K562 (cell line): ENCODE data around the gene ZSCAN25. TPM values are rescaled to one million over a fixed set of nuclear protein-coding genes. Genes with fewer than 3 reads are reported as not detected.

Source experiments
- ATAC-seq: fragments of 200-7000 bp; cut with Tn5 transposase; 3 replicates; pipeline ENCODE4 v1.9.1; 2020; ENCODE audit warnings: moderate library complexity
- BruUV-seq: library from RNA; stranded (reverse); fragments of 400-500 nt; replicated peaks from 2 replicates; lab custom pipeline; 2021; lab: Mats Ljungman, UMichigan
- CTCF ChIA-PET: fragments of 300-600 bp; formaldehyde crosslinking; extraction: SDS; loops from one replicate; lab custom pipeline; 2021; ENCODE audit warnings: low intra/inter-chr PET ratio; lab: Yijun Ruan, JAX
- POLR2A ChIA-PET: fragments of 300-600, 350-650 bp; sonication (Branson Sonifier 250); formaldehyde crosslinking; extraction: SDS; loops from one replicate; lab custom pipeline; 2021; ENCODE audit warnings: antibody characterized with exemption, inconsistent platforms; lab: Yijun Ruan, JAX
- DNase-seq, 4 experiments: peaks; one replicate each; pipeline versions ENCODE4 v3.0.0 to v3.0.0-alpha.2; 2011 to 2018; ENCODE audit warnings: low spot score in 3 of 4, mixed read lengths in 3 of 4; ENCODE audit errors: extremely low read depth in 1 of 4
- FAIRE-seq: peaks from 2 replicates; lab custom pipeline; 2011; peaks lifted over from hg19 to GRCh38; lab: Jason Lieb, UNC
- H2AFZ ChIP-seq: 2 replicates; pipeline ENCODE4 v1.6.0; 2011; ENCODE audit warnings: low read depth, low read length, control low read depth, inconsistent platforms
- H3K27ac ChIP-seq: fragments of 200-600 bp; 3 replicates; pipeline ENCODE4 v1.8.0; 2011; ENCODE audit warnings: low read depth, mild to moderate bottlenecking, control low read depth, inconsistent platforms, low read length, moderate library complexity, mixed read lengths; ENCODE audit errors: extremely low read depth
- H3K27me3 ChIP-seq, 2 experiments: fragments of 300-600 bp in 1 of 2; 2 replicates in 1 of 2; 3 replicates in 1 of 2; pipeline versions ENCODE4 v1.6.0 to v1.8.0; 2011; ENCODE audit warnings: inconsistent platforms in 2 of 2, low read length in 2 of 2, mild to moderate bottlenecking in 1 of 2, mixed read lengths in 1 of 2, moderate library complexity in 1 of 2; ENCODE audit not compliant: control insufficient read depth in 2 of 2, insufficient read depth in 2 of 2
- H3K36me3 ChIP-seq: fragments of 300-600 bp; 3 replicates; pipeline ENCODE4 v1.8.0; 2011; ENCODE audit warnings: mild to moderate bottlenecking, low read length, inconsistent platforms; ENCODE audit not compliant: control insufficient read depth, insufficient read depth
- H3K4me1 ChIP-seq, 2 experiments: fragments of 200-600 bp in 1 of 2; replicated peaks in 1 of 2; 2 replicates in 1 of 2; 3 replicates in 1 of 2; pipeline versions ENCODE4 v1.5.1 to v1.8.0; 2011; ENCODE audit warnings: inconsistent platforms in 2 of 2, low read length in 2 of 2, mild to moderate bottlenecking in 1 of 2, mixed read lengths in 1 of 2, moderate library complexity in 1 of 2; ENCODE audit not compliant: control insufficient read depth in 2 of 2, insufficient read depth in 2 of 2
- H3K4me2 ChIP-seq: 2 replicates; pipeline ENCODE4 v1.6.1; 2011; ENCODE audit warnings: low read length, control low read depth, inconsistent platforms, mixed read lengths; ENCODE audit not compliant: insufficient read depth
- H3K4me3 ChIP-seq: fragments of 200-600 bp; sonication (generic), shearing (Covaris generic); 2 replicates; pipeline ENCODE4 v1.5.1; 2016; ENCODE audit warnings: control low read depth, inconsistent platforms
- H3K79me2 ChIP-seq: fragments of 200-600 bp; 3 replicates; pipeline ENCODE4 v1.8.0; 2011; ENCODE audit warnings: low read length, inconsistent platforms; ENCODE audit not compliant: control insufficient read depth, insufficient read depth
- H3K9ac ChIP-seq, 2 experiments: 2 replicates each; pipeline versions ENCODE4 v1.6.0 to v1.6.1; 2011; ENCODE audit warnings: low read depth in 2 of 2, low read length in 2 of 2, control low read depth in 1 of 2, inconsistent platforms in 1 of 2, mild to moderate bottlenecking in 1 of 2, mixed read lengths in 1 of 2; ENCODE audit not compliant: insufficient read depth in 1 of 2
- H3K9me1 ChIP-seq: one replicate; pipeline ENCODE4 v1.6.0; 2011; ENCODE audit warnings: inconsistent platforms, mild to moderate bottlenecking, low read length, moderate library complexity; ENCODE audit not compliant: control insufficient read depth, insufficient read depth
- H3K9me3 ChIP-seq: replicated peaks from 2 replicates; pipeline ENCODE4 v1.5.1; 2011; ENCODE audit warnings: low read depth, low read length, inconsistent platforms; ENCODE audit not compliant: control insufficient read depth, insufficient read depth
- H4K20me1 ChIP-seq: replicated peaks from 2 replicates; pipeline ENCODE4 v1.6.1; 2011; ENCODE audit warnings: low read length, inconsistent platforms, mixed read lengths; ENCODE audit not compliant: control insufficient read depth, insufficient read depth
- ATF1 ChIP-seq, 2 experiments: fragments of 450-650 bp in 1 of 2; IDR thresholded peaks; 2 replicates each; pipeline ENCODE4 v1.6.1; 2016; ENCODE audit warnings: missing compliant biosample characterization in 1 of 2, missing genetic modification characterization in 1 of 2
- FIP1L1 ChIP-seq: fragments of 200-400 bp; formaldehyde crosslinking; IDR thresholded peaks from 2 replicates; pipeline ENCODE4 v1.6.1; 2018; ENCODE audit warnings: mild to moderate bottlenecking, low read depth, low read length; ENCODE audit not compliant: poor library complexity, severe bottlenecking
- FOS ChIP-seq: IDR thresholded peaks from 3 replicates; pipeline ENCODE4 v1.6.1; 2011; ENCODE audit not compliant: insufficient read length; ENCODE audit errors: extremely low read depth
- KDM4B ChIP-seq, 2 experiments: fragments of 450-650 bp in 1 of 2; sonication (generic) in 1 of 2; IDR thresholded peaks; 2 replicates each; pipeline ENCODE4 v1.6.1; 2016 to 2017; ENCODE audit warnings: borderline replicate concordance in 2 of 2, antibody characterized with exemption in 1 of 2, low read depth in 1 of 2, mild to moderate bottlenecking in 1 of 2
- MEF2D ChIP-seq: conservative IDR thresholded peaks from 2 replicates; pipeline ENCODE4 v1.6.1; 2016; ENCODE audit warnings: low read depth, missing genetic modification characterization, missing compliant biosample characterization
- PHF8 ChIP-seq: fragments of 200-600 bp; sonication (generic); IDR thresholded peaks from 2 replicates; pipeline ENCODE4 v1.6.1; 2012; ENCODE audit warnings: mixed run types, mild to moderate bottlenecking, inconsistent platforms, low read length, moderate library complexity, borderline replicate concordance
- PRMT5 ChIP-seq: sonication (generic); formaldehyde crosslinking; IDR thresholded peaks from 2 replicates; pipeline ENCODE4 v1.5.0; 2020; ENCODE audit warnings: missing genetic modification reagents
- TCF7 ChIP-seq: sonication (generic); IDR thresholded peaks from 2 replicates; pipeline ENCODE4 v1.6.1; 2016; ENCODE audit warnings: antibody characterized with exemption, borderline replicate concordance
- ZBTB7A ChIP-seq: IDR thresholded peaks from 2 replicates; pipeline ENCODE4 v1.6.1; 2011; ENCODE audit warnings: low read depth, mild to moderate bottlenecking, low read length, moderate library complexity, borderline replicate concordance; ENCODE audit not compliant: control insufficient read depth
- WGBS: fragments of 100-300 bp; shearing (Covaris generic); methylation state at CpG from one replicate; pipeline ENCODE4 v1.1.6; 2016; ENCODE audit warnings: low coverage, mixed read lengths; ENCODE audit not compliant: insufficient coverage; ENCODE audit errors: missing lambda C conversion rate; 5-methylcytosine and 5-hydroxymethylcytosine counted together
- in situ Hi-C: fragments of 300-500 bp; cut with MboI; formaldehyde crosslinking; loops from 4 replicates; pipeline ENCODE4 v1.15.0; 2018; ENCODE audit warnings: inconsistent platforms, mixed read lengths
- intact Hi-C: fragments of 100-400 bp; cut with micrococcal nuclease; formaldehyde crosslinking; loops from 2 replicates; pipeline ENCODE4 v1.14.2; 2022
- polyA plus RNA-seq, 8 experiments: library from polyadenylated mRNA; depleted of rRNA in 4 of 8; stranded (reverse) in 5 of 8; unstranded in 3 of 8; fragments of >200 nt; fragmentation: Nextera tagmentation in 2 of 8; fragmentation: Illumina TruSeq in 1 of 8; extraction: Ambion mirVana in 2 of 8; extraction: Trizol in 1 of 8; gene quantifications; 2 replicates each; pipeline versions ENCODE4 v1.2.1 to v1.2.3, GENCODE V29; 2011 to 2014; ENCODE audit warnings: inconsistent platforms in 1 of 8, missing spikeins in 1 of 8
- total RNA-seq, 7 experiments: library from RNA; depleted of rRNA in 6 of 7; stranded (reverse); fragments of >200 nt in 6 of 7; fragmentation: Illumina TruSeq in 2 of 7; extraction: Trizol in 2 of 7; gene quantifications; 2 replicates each; pipeline versions ENCODE4 v1.2.1 to v1.2.3, GENCODE V29; 2011 to 2021; ENCODE audit warnings: low replicate concordance in 1 of 7
- TF ChIP-seq, protein P1 (sequence below), 2 experiments: fragments of 450-650 bp; IDR thresholded peaks; 2 replicates each; pipeline ENCODE4 v1.6.1; 2018; ENCODE audit warnings: mild to moderate bottlenecking in 2 of 2, low read depth in 1 of 2; ENCODE audit not compliant: partially characterized antibody in 2 of 2

The ZSCAN25 gene
- total and polyA plus RNA-seq, 9 of the 15 experiments (the other 6 are each of a cell fraction or from before 2014, with no cell fraction given) = 0.94 to 18.4 (median 12.8) TPM

DNA sequence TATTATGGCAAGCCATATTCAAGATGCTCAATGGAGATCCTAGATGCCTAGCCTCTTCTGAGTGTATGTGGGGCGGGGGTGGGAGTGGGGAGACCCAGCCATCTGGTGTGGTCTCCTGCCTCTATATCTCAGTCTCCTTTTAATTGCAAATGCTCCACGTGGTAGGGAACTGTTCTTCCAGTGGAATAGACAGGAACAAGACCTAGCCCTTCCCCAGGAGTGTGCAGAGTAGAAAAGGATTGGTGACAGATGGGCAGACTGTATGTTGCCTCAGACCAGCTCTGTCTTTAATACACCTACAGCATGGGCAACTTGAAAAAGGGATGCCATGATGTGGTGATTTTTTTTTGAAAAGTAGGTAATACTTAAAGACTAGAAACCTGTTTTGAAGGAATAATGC lies 50.4 kb downstream of the ZSCAN25 start:
- H3K4me1 ChIP-seq = peaks cover 11 to 34% of the 10 kb centered on the region in 2 experiments; a peak in 4 of 5 replicates
- POLR2A ChIA-PET = interaction anchor here (0.6 to 2.5 kb wide), 2 partner anchors 8 to 719 kb away, joined by 5 to 12 read pairs; no protein-coding TSS in a partner anchor
- H3K4me3 ChIP-seq = no peak overlapping the region
- CTCF ChIA-PET = no interaction called here
- H3K36me3 ChIP-seq = no peaks in the 10 kb centered on the region; the same call in 2 of the 3 replicates
- H3K9me3 ChIP-seq = no peaks in the 10 kb centered on the region
- no peak overlapping the region for H2AFZ ChIP-seq
- ATAC-seq (no peak), DNase-seq (no peak), FAIRE-seq (no peak)
- H3K27me3 ChIP-seq = no peaks in the 10 kb centered on the region
- H3K9me1 ChIP-seq = peaks cover 4% of the 10 kb centered on the region
- H3K27ac ChIP-seq = no peak overlapping the region
- no peak overlapping the region for H3K9ac ChIP-seq
- H3K79me2 ChIP-seq = no peaks in the 10 kb centered on the region
- in situ Hi-C loops = no loop called here
- WGBS = 66% methylated on average over 2 of the region's 2 CpGs
- no peaks in the 10 kb centered on the region for H4K20me1 ChIP-seq
- intact Hi-C loops = no loop called here
- no peak overlapping the region for H3K4me2 ChIP-seq
- BruUV-seq = no TSS peak
- TF ChIP-seq KDM4B (IDR thresholded peaks at IDR 0.05; ENCODE audit: borderline replicate concordance in 2 of 2, low read depth in 1 of 2) (no peak), ATF1 (CRISPR knock-in tag; IDR thresholded peaks at IDR 0.05) (no peak), ATF1 (tag; IDR thresholded peaks at IDR 0.05) (no peak), TCF7 (no peak), MEF2D (tag) (no peak), FIP1L1 (no peak), ZBTB7A (no peak), PHF8 (no peak), FOS (no peak), PRMT5 (no peak)
- TF ChIP-seq, protein P1, sequence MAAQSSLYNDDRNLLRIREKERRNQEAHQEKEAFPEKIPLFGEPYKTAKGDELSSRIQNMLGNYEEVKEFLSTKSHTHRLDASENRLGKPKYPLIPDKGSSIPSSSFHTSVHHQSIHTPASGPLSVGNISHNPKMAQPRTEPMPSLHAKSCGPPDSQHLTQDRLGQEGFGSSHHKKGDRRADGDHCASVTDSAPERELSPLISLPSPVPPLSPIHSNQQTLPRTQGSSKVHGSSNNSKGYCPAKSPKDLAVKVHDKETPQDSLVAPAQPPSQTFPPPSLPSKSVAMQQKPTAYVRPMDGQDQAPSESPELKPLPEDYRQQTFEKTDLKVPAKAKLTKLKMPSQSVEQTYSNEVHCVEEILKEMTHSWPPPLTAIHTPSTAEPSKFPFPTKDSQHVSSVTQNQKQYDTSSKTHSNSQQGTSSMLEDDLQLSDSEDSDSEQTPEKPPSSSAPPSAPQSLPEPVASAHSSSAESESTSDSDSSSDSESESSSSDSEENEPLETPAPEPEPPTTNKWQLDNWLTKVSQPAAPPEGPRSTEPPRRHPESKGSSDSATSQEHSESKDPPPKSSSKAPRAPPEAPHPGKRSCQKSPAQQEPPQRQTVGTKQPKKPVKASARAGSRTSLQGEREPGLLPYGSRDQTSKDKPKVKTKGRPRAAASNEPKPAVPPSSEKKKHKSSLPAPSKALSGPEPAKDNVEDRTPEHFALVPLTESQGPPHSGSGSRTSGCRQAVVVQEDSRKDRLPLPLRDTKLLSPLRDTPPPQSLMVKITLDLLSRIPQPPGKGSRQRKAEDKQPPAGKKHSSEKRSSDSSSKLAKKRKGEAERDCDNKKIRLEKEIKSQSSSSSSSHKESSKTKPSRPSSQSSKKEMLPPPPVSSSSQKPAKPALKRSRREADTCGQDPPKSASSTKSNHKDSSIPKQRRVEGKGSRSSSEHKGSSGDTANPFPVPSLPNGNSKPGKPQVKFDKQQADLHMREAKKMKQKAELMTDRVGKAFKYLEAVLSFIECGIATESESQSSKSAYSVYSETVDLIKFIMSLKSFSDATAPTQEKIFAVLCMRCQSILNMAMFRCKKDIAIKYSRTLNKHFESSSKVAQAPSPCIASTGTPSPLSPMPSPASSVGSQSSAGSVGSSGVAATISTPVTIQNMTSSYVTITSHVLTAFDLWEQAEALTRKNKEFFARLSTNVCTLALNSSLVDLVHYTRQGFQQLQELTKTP (IDR thresholded peaks at IDR 0.05; ENCODE audit: low read depth in 1 of 2, partially characterized antibody in 2 of 2) = no peak
